ENCODE data around the gene ZDHHC9.

ZDHHC9 gene

GRCh38 chrX:129808158-129808828, 35.4 kb downstream of the ZDHHC9 start:
- H3K36me3 ChIP-seq (ENCODE audit: insufficient read depth, low read length): peaks cover 15% of the 10 kb centered on the region
- peaks cover 3% of the 10 kb centered on the region for H3K9me3 ChIP-seq (ENCODE audit: low read length)
- no peaks in the 10 kb centered on the region for H3K27me3 ChIP-seq (ENCODE audit: insufficient read depth, low read length)
- H3K4me1 ChIP-seq (ENCODE audit: insufficient read depth, low read length): peaks cover 8% of the 10 kb centered on the region
- no peak overlapping the region for H3K4me3 ChIP-seq (ENCODE audit: low read length)
- no peak overlapping the region for H2AFZ ChIP-seq (ENCODE audit: low read depth, low read length)

- Histone ChIP-seq H3K9me3 (ENCODE audit: low read length) (peaks cover 3% of the 10 kb centered on the region), H3K27me3 (ENCODE audit: insufficient read depth, low read length) (no peaks in the 10 kb centered on the region), H3K4me1 (ENCODE audit: insufficient read depth, low read length) (peaks cover 18% of the 10 kb centered on the region), H3K36me3 (ENCODE audit: insufficient read depth, low read length) (peaks cover 9% of the 10 kb centered on the region), H2AFZ (ENCODE audit: low read depth, low read length) (no peak overlapping the region), H3K4me3 (ENCODE audit: low read length) (no peak overlapping the region)
Observed at GRCh38 chrX:129804806-129805205, 38.9 kb downstream of the ZDHHC9 start.

GRCh38 chrX:129802863-129803262, 40.8 kb downstream of the ZDHHC9 start:
- H3K9me3 ChIP-seq (ENCODE audit: low read length): no peaks in the 10 kb centered on the region
- peaks cover 7% of the 10 kb centered on the region for H3K36me3 ChIP-seq (ENCODE audit: insufficient read depth, low read length)
- peaks cover 18% of the 10 kb centered on the region for H3K4me1 ChIP-seq (ENCODE audit: insufficient read depth, low read length)
- H2AFZ ChIP-seq (ENCODE audit: low read depth, low read length): no peak overlapping the region
- H3K4me3 ChIP-seq (ENCODE audit: low read length): no peak overlapping the region
- no peaks in the 10 kb centered on the region for H3K27me3 ChIP-seq (ENCODE audit: insufficient read depth, low read length)

- Histone ChIP-seq H3K27me3 (ENCODE audit: insufficient read depth, low read length) (no peaks in the 10 kb centered on the region), H3K36me3 (ENCODE audit: insufficient read depth, low read length) (peaks cover 2% of the 10 kb centered on the region), H3K4me1 (ENCODE audit: insufficient read depth, low read length) (peaks cover 18% of the 10 kb centered on the region), H3K4me3 (ENCODE audit: low read length) (no peak overlapping the region), H3K9me3 (ENCODE audit: low read length) (no peaks in the 10 kb centered on the region), H2AFZ (ENCODE audit: low read depth, low read length) (no peak overlapping the region)
Observed at GRCh38 chrX:129800186-129800585, 43.5 kb downstream of the ZDHHC9 start.

- Histone ChIP-seq H2AFZ (ENCODE audit: low read depth, low read length) (no peak overlapping the region), H3K27me3 (ENCODE audit: insufficient read depth, low read length) (no peaks in the 10 kb centered on the region), H3K4me1 (ENCODE audit: insufficient read depth, low read length) (peaks cover 16% of the 10 kb centered on the region), H3K36me3 (ENCODE audit: insufficient read depth, low read length) (no peaks in the 10 kb centered on the region), H3K4me3 (ENCODE audit: low read length) (no peak overlapping the region), H3K9me3 (ENCODE audit: low read length) (no peaks in the 10 kb centered on the region)
Observed at GRCh38 chrX:129798888-129799287, 44.8 kb downstream of the ZDHHC9 start.

GRCh38 chrX:129798456-129798855, 45.2 kb downstream of the ZDHHC9 start:
- Histone ChIP-seq H3K4me3 (ENCODE audit: low read length) (no peak overlapping the region), H3K9me3 (ENCODE audit: low read length) (no peaks in the 10 kb centered on the region), H3K36me3 (ENCODE audit: insufficient read depth, low read length) (no peaks in the 10 kb centered on the region), H3K27me3 (ENCODE audit: insufficient read depth, low read length) (no peaks in the 10 kb centered on the region), H3K4me1 (ENCODE audit: insufficient read depth, low read length) (peaks cover 12% of the 10 kb centered on the region), H2AFZ (ENCODE audit: low read depth, low read length) (no peak overlapping the region)

GRCh38 chrX:129797251-129797906, 46.3 kb downstream of the ZDHHC9 start:
- no peaks in the 10 kb centered on the region for H3K9me3 ChIP-seq (ENCODE audit: low read length)
- H3K36me3 ChIP-seq (ENCODE audit: insufficient read depth, low read length): no peaks in the 10 kb centered on the region
- H3K27me3 ChIP-seq (ENCODE audit: insufficient read depth, low read length): no peaks in the 10 kb centered on the region
- peaks cover 4% of the 10 kb centered on the region for H3K4me1 ChIP-seq (ENCODE audit: insufficient read depth, low read length)
- no peak overlapping the region for H2AFZ ChIP-seq (ENCODE audit: low read depth, low read length)
- no peak overlapping the region for H3K4me3 ChIP-seq (ENCODE audit: low read length)

- no peaks in the 10 kb centered on the region for H3K27me3 ChIP-seq (ENCODE audit: insufficient read depth, low read length)
- no peaks in the 10 kb centered on the region for H3K4me1 ChIP-seq (ENCODE audit: insufficient read depth, low read length)
- no peaks in the 10 kb centered on the region for H3K36me3 ChIP-seq (ENCODE audit: insufficient read depth, low read length)
- no peaks in the 10 kb centered on the region for H3K9me3 ChIP-seq (ENCODE audit: low read length)
- H2AFZ ChIP-seq (ENCODE audit: low read depth, low read length): no peak overlapping the region
- no peak overlapping the region for H3K4me3 ChIP-seq (ENCODE audit: low read length)
Observed at GRCh38 chrX:129795584-129795983, 48.1 kb downstream of the ZDHHC9 start.

GRCh38 chrX:129793604-129794191, 50.0 kb downstream of the ZDHHC9 start:
- H3K4me1 ChIP-seq (ENCODE audit: insufficient read depth, low read length): no peaks in the 10 kb centered on the region
- H2AFZ ChIP-seq (ENCODE audit: low read depth, low read length): no peak overlapping the region
- H3K9me3 ChIP-seq (ENCODE audit: low read length): no peaks in the 10 kb centered on the region
- no peaks in the 10 kb centered on the region for H3K36me3 ChIP-seq (ENCODE audit: insufficient read depth, low read length)
- H3K4me3 ChIP-seq (ENCODE audit: low read length): no peak overlapping the region
- no peaks in the 10 kb centered on the region for H3K27me3 ChIP-seq (ENCODE audit: insufficient read depth, low read length)

- H3K4me3 ChIP-seq (ENCODE audit: low read length): no peak overlapping the region
- no peak overlapping the region for H2AFZ ChIP-seq (ENCODE audit: low read depth, low read length)
- H3K4me1 ChIP-seq (ENCODE audit: insufficient read depth, low read length): no peaks in the 10 kb centered on the region
- no peaks in the 10 kb centered on the region for H3K36me3 ChIP-seq (ENCODE audit: insufficient read depth, low read length)
- no peaks in the 10 kb centered on the region for H3K9me3 ChIP-seq (ENCODE audit: low read length)
- H3K27me3 ChIP-seq (ENCODE audit: insufficient read depth, low read length): no peaks in the 10 kb centered on the region
Observed at GRCh38 chrX:129792586-129793291, 50.9 kb downstream of the ZDHHC9 start.

- H3K4me1 ChIP-seq (ENCODE audit: insufficient read depth, low read length): no peaks in the 10 kb centered on the region
- H3K36me3 ChIP-seq (ENCODE audit: insufficient read depth, low read length): no peaks in the 10 kb centered on the region
- H3K4me3 ChIP-seq (ENCODE audit: low read length): no peak overlapping the region
- H2AFZ ChIP-seq (ENCODE audit: low read depth, low read length): no peak overlapping the region
- H3K9me3 ChIP-seq (ENCODE audit: low read length): no peaks in the 10 kb centered on the region
- no peaks in the 10 kb centered on the region for H3K27me3 ChIP-seq (ENCODE audit: insufficient read depth, low read length)
Observed at GRCh38 chrX:129791961-129792570, 51.6 kb downstream of the ZDHHC9 start.

- no peak overlapping the region for H3K4me3 ChIP-seq (ENCODE audit: low read length)
- H3K9me3 ChIP-seq (ENCODE audit: low read length): no peaks in the 10 kb centered on the region
- H3K27me3 ChIP-seq (ENCODE audit: insufficient read depth, low read length): no peaks in the 10 kb centered on the region
- no peaks in the 10 kb centered on the region for H3K36me3 ChIP-seq (ENCODE audit: insufficient read depth, low read length)
- no peak overlapping the region for H2AFZ ChIP-seq (ENCODE audit: low read depth, low read length)
- H3K4me1 ChIP-seq (ENCODE audit: insufficient read depth, low read length): no peaks in the 10 kb centered on the region
Observed at GRCh38 chrX:129791336-129791735, 52.4 kb downstream of the ZDHHC9 start.

- Histone ChIP-seq H3K4me1 (ENCODE audit: insufficient read depth, low read length) (no peaks in the 10 kb centered on the region), H3K36me3 (ENCODE audit: insufficient read depth, low read length) (no peaks in the 10 kb centered on the region), H3K4me3 (ENCODE audit: low read length) (no peak overlapping the region), H3K27me3 (ENCODE audit: insufficient read depth, low read length) (no peaks in the 10 kb centered on the region), H2AFZ (ENCODE audit: low read depth, low read length) (no peak overlapping the region), H3K9me3 (ENCODE audit: low read length) (no peaks in the 10 kb centered on the region)
Observed at GRCh38 chrX:129790808-129791207, 52.9 kb downstream of the ZDHHC9 start.
